Activated T-cell treated with anti-CD3 and anti-CD28 coated beads, Interleukin-2, amount 50 U/mL, for 48 hours (primary cell): ENCODE results near the gene ATOH8.
A peak's percentile ranks its signal among the peaks of the same experiment; 100 is the strongest.

Experiments used
- DNase-seq, 2 experiments: peaks; one replicate each; pipeline ENCODE4 v3.0.0-alpha.2; 2020

The ATOH8 gene

GRCh38 chr2:85737961-85738360 lies 15.8 kb upstream of the ATOH8 start:
- DNase-seq = no peak

DNA sequence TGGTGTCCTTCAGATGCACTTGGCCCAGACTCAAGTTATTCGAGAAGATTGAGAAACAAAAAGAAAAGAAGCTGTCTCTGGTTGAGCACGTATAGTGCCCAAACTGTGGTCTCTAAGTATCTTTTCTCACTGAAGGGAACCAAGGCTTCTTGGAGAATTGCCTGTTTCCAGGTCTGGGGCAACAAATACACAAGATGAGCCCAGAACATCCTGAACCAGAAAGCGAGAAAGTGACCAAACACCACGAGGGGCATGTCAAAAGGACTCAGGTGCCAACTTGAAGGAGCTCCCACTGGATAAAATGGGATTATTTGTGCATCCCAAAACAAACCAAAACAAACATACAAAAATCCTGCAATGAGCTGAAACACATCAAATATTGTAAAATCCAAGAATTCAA lies 13.6 kb upstream of the ATOH8 start:
- no peak for DNase-seq

DNA sequence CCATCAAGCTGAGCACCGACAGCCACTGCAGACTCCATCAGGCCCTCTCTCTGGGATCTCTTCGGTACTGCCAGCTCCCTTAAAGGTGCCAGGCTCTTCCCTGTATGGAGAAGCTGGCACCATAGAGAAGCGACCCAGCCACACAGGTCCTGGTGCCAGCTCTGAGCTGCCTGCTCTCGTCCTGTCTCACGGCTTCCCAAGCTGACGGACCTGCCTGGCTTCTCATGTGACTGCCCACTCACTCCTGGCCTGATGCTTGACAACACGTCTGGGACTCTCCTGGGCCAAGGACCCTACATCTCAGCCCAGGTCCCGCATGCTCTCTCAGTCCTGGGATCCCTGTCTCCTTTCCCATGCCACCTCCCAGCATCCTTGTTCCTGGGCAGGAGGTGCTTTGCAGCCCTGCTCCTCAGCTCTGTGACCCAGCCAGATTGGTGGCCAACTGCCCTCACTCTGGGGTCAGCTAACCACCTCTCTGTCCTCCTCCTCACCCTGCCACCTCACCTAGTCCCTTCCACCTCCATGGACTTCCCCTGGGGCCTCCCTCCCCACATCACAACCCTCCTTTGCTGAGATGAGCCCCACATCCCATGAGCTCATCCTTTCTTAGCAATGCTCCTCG lies 12.5 kb upstream of the ATOH8 start:
- no peak for DNase-seq

DNA sequence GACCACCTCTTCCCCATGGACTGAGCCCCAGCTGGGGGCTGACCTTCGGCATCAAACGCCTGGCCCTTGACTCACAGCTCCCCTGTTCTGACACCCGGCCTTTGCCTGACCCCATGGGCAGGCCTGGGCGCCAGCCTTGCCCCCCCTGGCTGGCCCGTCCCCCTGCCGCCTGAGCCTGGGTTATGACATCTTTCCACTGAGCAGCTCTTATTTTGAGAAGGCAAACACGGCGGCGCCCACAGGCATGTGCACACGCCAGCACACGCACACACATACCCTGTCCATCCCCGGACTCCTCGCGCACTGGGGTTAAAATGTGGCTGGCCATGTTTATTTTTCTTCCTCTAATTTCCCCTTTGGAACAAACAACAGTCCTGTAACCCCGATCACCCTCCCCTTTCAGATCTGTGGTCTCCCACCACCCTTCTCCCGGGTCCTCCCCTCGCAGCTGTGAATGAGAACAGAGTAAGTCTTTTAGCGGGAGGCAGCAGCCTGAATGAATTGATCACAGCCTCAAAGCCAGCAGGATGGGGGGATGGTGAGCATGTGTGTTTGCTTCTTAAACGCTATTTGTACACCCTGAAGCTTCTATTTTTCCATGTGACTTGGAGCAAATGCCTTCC lies 11.8 kb upstream of the ATOH8 start:
- no peak for DNase-seq

DNA sequence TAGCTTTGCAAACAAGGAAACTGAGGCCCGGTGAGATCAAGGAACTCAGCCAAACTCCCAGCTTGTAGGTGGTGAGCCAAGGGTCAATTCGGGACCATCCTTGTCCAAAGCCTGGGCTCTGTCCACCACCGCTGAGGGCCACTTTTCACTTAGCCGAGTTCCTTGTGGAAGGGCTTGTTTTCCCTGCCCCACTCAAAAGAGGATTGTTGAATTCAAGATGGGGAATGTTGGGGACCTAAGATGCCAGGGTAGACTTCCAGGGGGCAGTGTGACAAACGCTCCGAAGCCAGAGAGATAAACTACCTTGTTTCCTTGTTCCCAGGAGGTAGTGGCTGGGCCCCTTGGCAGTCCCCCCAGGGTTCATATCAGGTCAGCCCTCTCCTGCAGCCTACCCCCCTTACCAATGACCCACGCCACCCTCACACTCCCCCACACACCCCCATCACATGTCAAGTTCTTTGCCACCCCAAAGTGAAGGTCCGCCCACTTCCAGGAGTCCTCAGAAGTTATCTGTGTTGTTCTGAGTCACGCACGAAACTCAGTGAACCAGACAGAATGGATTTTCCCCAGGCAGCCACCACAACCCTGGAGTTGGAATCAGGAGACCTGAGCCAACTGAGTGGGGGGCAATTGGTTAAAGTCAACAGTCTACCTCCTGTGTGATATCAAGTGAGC lies 10.3 kb upstream of the ATOH8 start:
- no peak for DNase-seq

DNA sequence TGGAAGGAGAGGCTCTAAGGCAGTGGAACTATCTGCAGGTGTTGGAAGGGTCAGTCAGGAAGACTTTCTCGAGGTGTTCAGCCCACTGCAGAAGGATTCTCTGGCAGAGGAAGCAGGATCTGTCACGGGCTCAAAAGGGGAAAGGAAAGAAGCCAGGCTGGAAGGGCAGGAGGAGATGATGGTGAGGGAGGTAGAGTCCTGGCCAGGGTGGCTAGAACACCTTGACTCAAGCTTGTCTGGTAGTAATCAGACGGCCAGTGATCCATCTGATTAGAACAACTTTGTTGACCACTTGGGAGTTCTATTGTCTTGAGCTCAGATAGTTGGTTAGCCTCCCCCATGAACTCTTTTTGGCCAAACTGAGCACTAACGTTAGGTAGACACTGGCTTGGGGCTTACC lies 9.7 kb upstream of the ATOH8 start:
- no peak for DNase-seq

GRCh38 chr2:85744741-85745601 lies 8.8 kb upstream of the ATOH8 start:
- no peak for DNase-seq

- DNase-seq = no peak
These were observed 8.2 kb upstream of the ATOH8 start for GRCh38 chr2:85745619-85746018.

- DNase-seq = no peak
These were observed 7.3 kb upstream of the ATOH8 start for GRCh38 chr2:85746321-85747004.

DNA sequence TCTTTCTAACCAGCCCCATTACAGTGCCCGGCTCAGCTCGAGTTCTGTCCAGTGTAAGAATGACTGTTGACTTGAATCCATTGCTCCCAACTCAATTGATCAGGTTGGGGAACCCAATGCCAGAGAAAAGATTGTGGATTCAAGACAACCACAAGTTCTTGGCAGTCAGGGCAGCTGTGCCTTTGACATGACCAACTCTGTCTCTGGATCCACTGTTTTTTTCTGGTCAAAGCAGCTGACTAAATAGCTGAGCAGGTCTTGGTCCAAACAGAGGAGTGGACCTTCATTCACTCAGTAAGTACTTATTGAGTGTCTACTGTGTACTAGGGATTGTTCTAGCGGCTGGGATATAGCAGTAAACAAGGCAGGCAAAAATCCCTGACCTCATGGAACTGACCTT lies 6.3 kb upstream of the ATOH8 start:
- no peak for DNase-seq

DNA sequence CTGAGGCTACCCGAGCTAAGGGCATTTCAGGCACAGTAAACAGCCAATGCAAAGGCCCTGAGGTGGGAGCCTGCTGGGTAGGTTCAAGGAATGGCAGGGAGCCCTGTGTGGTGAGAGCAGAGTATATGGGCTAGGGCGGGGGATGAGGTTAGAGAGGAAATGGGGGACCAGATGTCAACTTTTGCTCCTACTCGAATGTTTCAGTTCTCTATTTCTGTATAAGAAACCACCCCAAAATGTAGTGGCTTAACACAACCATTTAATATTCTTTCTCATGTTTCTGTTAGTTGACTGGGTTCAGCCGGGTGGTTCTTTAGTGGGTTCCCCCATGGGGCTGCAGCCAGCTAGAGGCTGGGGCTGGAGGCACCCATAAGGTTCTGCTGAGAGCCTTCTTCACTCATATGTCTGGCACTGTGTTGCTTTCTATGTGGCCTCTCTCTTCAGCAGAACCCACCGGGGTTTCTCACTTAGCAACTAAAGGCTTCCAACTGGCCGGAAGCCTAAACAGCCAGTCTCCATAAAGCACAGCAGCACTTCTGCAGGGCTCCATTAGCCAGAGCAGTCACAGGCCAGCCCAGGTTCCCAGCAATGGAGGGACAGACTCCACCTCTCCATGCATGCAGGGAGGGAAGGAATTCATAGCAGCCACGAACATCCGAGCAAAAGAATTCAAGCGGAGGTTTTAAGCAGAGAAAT lies 5.6 kb upstream of the ATOH8 start:
- no peak for DNase-seq

DNA sequence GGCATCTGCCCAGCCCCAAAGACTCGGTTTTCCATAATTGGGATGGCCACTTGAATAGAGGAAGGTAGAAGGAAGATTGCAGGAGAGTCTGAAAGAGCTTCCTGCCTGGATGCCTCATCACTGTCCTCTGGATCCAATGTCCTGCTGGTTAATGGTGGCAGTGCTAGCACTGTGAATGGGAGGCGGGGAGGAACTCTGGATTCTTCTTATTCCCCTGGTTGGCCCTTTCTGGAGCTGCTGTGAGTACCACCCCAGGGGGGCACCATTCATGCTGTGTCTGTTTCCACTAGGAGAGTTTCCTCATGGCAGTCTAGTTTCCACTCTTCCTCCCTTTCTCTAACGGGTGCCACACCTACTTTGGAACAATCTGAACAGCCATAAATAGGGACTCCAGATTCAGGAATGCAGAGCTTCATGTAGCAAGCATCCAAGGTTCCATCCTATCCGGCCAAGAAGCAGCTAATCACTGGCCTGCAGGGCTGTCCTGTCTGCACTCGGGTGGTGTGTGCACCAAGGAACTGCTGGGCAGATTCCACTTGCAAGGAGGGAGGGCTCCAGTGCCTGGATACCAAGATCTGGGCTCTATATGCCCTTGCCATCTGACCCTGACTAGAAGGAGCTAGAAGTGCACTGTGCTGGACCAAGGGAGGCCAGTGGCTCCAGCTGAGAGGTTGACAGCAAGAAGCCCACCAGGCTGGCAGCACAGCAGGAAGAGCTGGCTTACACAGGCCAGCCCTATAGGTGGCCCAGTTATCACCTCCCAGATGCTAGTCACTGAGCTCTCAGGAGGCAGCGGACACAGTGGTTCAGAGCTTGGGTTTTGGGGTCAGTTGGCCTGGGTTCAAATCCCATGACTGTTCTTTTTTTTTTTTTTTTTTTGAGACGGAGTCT lies 4.6 kb upstream of the ATOH8 start:
- DNase-seq = no peak

GRCh38 chr2:85750587-85751575 lies 2.9 kb upstream of the ATOH8 start:
- DNase-seq = peak; percentile 70 to 75

DNA sequence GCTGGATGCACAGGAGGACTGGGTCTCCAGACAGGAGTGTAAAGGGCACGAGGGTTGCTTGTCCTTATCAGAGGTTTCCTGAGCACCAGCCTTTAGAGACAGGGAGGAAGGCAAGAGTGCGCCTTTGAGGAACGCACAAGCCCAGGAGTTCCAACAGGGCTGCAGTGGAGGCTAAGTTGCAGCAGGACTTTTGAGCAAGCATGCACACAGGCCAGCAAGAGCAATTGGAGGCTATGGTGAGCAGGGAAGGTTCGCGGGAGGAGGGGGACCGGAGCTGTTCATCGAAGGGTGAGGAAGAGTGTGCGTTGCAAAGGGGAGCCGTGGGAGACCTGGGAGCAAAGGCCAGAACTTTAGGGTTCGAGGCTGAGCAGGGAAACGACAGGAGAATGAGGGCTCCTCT lies 2.2 kb upstream of the ATOH8 start:
- DNase-seq = no peak

DNA sequence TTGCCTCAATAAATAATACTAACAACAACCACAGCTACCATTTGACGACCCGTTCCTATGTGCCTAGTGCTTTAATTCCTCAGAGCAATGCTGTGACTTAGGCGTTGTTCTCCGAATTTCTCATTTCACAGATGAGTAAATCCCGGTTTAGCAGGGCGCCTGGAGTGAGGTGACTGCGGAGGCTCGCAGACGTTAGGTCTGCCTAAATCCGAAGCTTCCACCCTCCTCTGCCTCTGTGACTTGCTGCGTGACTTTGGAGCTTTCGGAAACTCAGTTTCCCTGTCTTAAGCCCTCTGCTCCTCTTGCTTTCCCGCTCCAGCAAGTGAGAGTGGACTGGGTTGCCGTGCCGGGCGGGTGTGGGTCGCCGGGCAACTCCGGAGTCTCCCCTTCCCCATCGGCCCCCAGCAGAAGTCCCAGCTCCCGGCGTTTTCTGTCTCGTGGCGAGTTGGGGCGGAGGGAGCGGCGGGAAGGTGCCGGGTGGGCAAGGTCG lies 711 bp upstream of the ATOH8 start:
- DNase-seq = peak; percentile 20 to 22

GRCh38 chr2:85754313-85755095 lies 713 bp downstream of the ATOH8 start:
- DNase-seq = peak; percentile 51 to 59

DNA sequence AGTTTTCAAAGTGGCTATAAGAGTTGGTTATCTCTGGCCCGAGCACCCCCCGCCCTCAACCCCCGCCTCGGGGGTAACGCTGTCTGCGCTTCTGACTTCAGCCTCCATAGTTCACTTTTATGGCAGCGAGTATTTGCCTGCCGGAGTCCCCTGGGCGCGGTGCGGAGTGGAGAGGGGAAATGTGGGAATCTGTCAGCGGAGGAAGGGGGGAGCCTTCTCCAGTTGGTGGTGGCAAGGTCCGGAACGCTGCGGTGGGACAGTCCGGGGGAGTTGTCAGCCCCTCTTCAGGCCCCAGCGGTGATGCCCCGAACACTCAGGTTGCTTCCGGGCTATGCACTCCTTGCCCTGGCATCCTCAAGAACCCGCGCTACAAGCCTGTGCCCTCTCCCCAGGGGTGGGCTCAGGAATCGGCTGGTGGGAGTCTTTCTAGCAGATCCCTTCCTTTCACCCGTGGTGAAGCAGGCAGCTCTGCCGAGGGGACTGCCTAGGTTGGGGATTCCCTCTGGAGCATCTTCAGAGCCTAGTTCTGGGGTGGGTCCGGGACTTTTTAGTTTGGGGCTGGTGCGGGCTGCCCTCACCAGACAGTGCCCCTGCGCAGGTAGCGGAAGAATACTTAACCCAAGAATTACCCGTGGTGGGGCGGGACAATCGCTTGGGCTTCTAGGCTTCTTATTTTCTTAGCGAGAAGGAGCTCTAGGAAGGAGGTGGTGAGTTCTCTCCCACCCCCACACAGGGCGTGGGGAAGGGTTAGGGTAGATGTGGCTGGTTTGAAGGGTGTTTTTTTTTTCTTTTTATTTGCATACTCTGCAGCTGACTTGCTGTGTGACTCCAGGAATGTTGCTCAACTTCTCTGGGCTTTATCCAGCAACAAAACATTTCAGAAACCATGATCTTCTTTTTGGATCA lies 1.6 kb downstream of the ATOH8 start:
- peak; percentile 26 for DNase-seq

- DNase-seq = no peak
These were observed 2.4 kb downstream of the ATOH8 start for GRCh38 chr2:85756195-85756594.
